Esophagus muscularis mucosa (tissue), 4 donors: ENCODE measurements around the gene FAM110A. TPM values are rescaled to one million over a fixed set of nuclear protein-coding genes. Genes with fewer than 3 reads are reported as not detected.

Experiments
- DNase-seq: peaks from one replicate; pipeline ENCODE4 v3.0.0-alpha.2; 2017; ENCODE audit errors: extremely low spot score
- H3K27ac ChIP-seq, 4 donors: fragments of 200-600 bp; sonication (generic); replicated peaks in 1 of 4; 1 replicate in 3 of 4; 2 replicates in 1 of 4; pipeline ENCODE4 v1.5.1; 2016 to 2019; ENCODE audit warnings: mild to moderate bottlenecking in 1 of 4
- H3K27me3 ChIP-seq, 4 donors: fragments of 200-600 bp; sonication (generic); one replicate each; pipeline versions ENCODE4 v1.5.1 to v1.6.0; 2016 to 2019
- H3K36me3 ChIP-seq, 4 donors: fragments of 200-600 bp; sonication (generic); one replicate each; pipeline ENCODE4 v1.5.1; 2016 to 2019
- H3K4me1 ChIP-seq, 4 donors: fragments of 200-600 bp; sonication (generic); one replicate each; pipeline ENCODE4 v1.5.1; 2016 to 2019
- H3K4me3 ChIP-seq, 4 donors: fragments of 200-600 bp; sonication (generic); 1 replicate in 2 of 4; 2 replicates in 2 of 4; pipeline ENCODE4 v1.5.1; 2016 to 2019; ENCODE audit warnings: mild to moderate bottlenecking in 4 of 4, moderate library complexity in 1 of 4
- H3K9me3 ChIP-seq, 4 donors: fragments of 200-600 bp; sonication (generic); 1 replicate in 3 of 4; 2 replicates in 1 of 4; pipeline ENCODE4 v1.5.1; 2016 to 2019
- CTCF ChIP-seq, 3 experiments: fragments of 200-600 bp in 2 of 3; fragments of 450-650 bp in 1 of 3; sonication (generic) in 2 of 3; IDR thresholded peaks; one replicate each; pipeline ENCODE4 v1.5.1; 2017 to 2019; ENCODE audit warnings: antibody characterized with exemption in 3 of 3, mild to moderate bottlenecking in 2 of 3, moderate library complexity in 1 of 3
- EP300 ChIP-seq: sonication (generic); formaldehyde crosslinking; IDR thresholded peaks from one replicate; pipeline ENCODE4 v1.6.1; 2017; ENCODE audit warnings: antibody characterized with exemption
- POLR2A ChIP-seq: fragments of 450-650 bp; IDR thresholded peaks from one replicate; pipeline ENCODE4 v1.6.1; 2017; ENCODE audit warnings: antibody characterized with exemption, moderate library complexity, mild to moderate bottlenecking, low read depth
- POLR2AphosphoS5 ChIP-seq, 2 donors: sonication (generic); formaldehyde crosslinking; IDR thresholded peaks; one replicate each; pipeline ENCODE4 v1.6.1; 2017; ENCODE audit warnings: antibody characterized with exemption in 2 of 2
- WGBS: methylation state at CpG from one replicate; pipeline ENCODE4 v1.1.5; 2018; 5-methylcytosine and 5-hydroxymethylcytosine counted together
- intact Hi-C: fragments of 100-400 bp; cut with DNase I; formaldehyde crosslinking; loops from one replicate; pipeline ENCODE4 v1.15.1; 2023
- total RNA-seq, 4 donors: library from RNA; depleted of rRNA; stranded (reverse); fragments of >200 nt; gene quantifications; one replicate each; pipeline versions ENCODE4 v1.1.0 to v1.2.1, GENCODE V29; 2016

FAM110A gene
- total RNA-seq, 4 donors from 2014 or later, result 2.0 to 4.4 (median 3.2) TPM

- TF ChIP-seq POLR2A (no peak), CTCF (IDR thresholded peaks at IDR 0.05) (no peak), EP300 (no peak), POLR2AphosphoS5 (IDR thresholded peaks at IDR 0.05) (no peak)
- H3K9me3 ChIP-seq, result peaks cover 0 to 3% (median 0%) of the 10 kb centered on the region in 4 donors
- no peak overlapping the region for H3K4me3 ChIP-seq
- no peaks in the 10 kb centered on the region for H3K27me3 ChIP-seq
- H3K27ac ChIP-seq, result no peak overlapping the region
- WGBS, result 94% methylated on average over 2 of the region's 2 CpGs
- no peaks in the 10 kb centered on the region for H3K4me1 ChIP-seq
- intact Hi-C loops, result no loop called here
- no peak for DNase-seq
- no peaks in the 10 kb centered on the region for H3K36me3 ChIP-seq
These were observed 27.4 kb downstream of the FAM110A start for GRCh38 chr20:860891-861290.

GRCh38 chr20:865440-865839 is 31.9 kb downstream of the FAM110A start:
- TF ChIP-seq POLR2A, result no peak
- TF ChIP-seq POLR2AphosphoS5 (IDR thresholded peaks at IDR 0.05), result no peak
- TF ChIP-seq EP300, result no peak
- no peak for TF ChIP-seq CTCF (IDR thresholded peaks at IDR 0.05)
- H3K27ac ChIP-seq, result no peak overlapping the region
- H3K4me1 ChIP-seq, result no peaks in the 10 kb centered on the region
- H3K4me3 ChIP-seq, result no peak overlapping the region
- H3K9me3 ChIP-seq, result peaks cover 0 to 3% (median 0%) of the 10 kb centered on the region in 4 donors
- intact Hi-C loops, result no loop called here
- H3K27me3 ChIP-seq, result peaks cover 0 to 14% (median 0%) of the 10 kb centered on the region in 4 donors
- H3K36me3 ChIP-seq, result no peaks in the 10 kb centered on the region
- DNase-seq, result no peak
- WGBS, result 83% methylated on average over 1 of the region's 1 CpG

- no peak overlapping the region for H3K4me3 ChIP-seq
- intact Hi-C loops, result no loop called here
- H3K4me1 ChIP-seq, result no peaks in the 10 kb centered on the region
- TF ChIP-seq CTCF (IDR thresholded peaks at IDR 0.05) (no peak), POLR2AphosphoS5 (IDR thresholded peaks at IDR 0.05) (no peak), EP300 (no peak), POLR2A (no peak)
- no peak for DNase-seq
- 88% methylated on average over 9 of the region's 9 CpGs for WGBS
- H3K36me3 ChIP-seq, result no peaks in the 10 kb centered on the region
- H3K27ac ChIP-seq, result no peak overlapping the region
- peaks cover 0 to 41% (median 0%) of the 10 kb centered on the region in 4 donors for H3K27me3 ChIP-seq
- H3K9me3 ChIP-seq, result peaks cover 0 to 3% (median 0%) of the 10 kb centered on the region in 4 donors
These were observed 34.8 kb downstream of the FAM110A start for GRCh38 chr20:868279-868678.

- no peak for TF ChIP-seq EP300
- TF ChIP-seq POLR2AphosphoS5 (IDR thresholded peaks at IDR 0.05), result no peak
- TF ChIP-seq CTCF (IDR thresholded peaks at IDR 0.05), result no peak
- no peak for TF ChIP-seq POLR2A
- Histone ChIP-seq H3K4me1 (no peaks in the 10 kb centered on the region), H3K4me3 (no peak overlapping the region), H3K27me3 (peaks cover 0 to 53% (median 0%) of the 10 kb centered on the region in 4 donors), H3K27ac (no peak overlapping the region), H3K36me3 (no peaks in the 10 kb centered on the region), H3K9me3 (peaks cover 0 to 3% (median 0%) of the 10 kb centered on the region in 4 donors)
- 74% methylated on average over 5 of the region's 5 CpGs for WGBS
- intact Hi-C loops, result no loop called here
- DNase-seq, result no peak
These were observed 36.1 kb downstream of the FAM110A start for GRCh38 chr20:869606-870005.

GRCh38 chr20:870758-871157 is 37.2 kb downstream of the FAM110A start:
- H3K36me3 ChIP-seq, result no peaks in the 10 kb centered on the region
- intact Hi-C loops, result no loop called here
- no peaks in the 10 kb centered on the region for H3K4me1 ChIP-seq
- 74% methylated on average over 3 of the region's 3 CpGs for WGBS
- no peak for DNase-seq
- peaks cover 0 to 53% (median 0%) of the 10 kb centered on the region in 4 donors for H3K27me3 ChIP-seq
- H3K9me3 ChIP-seq, result no peaks in the 10 kb centered on the region
- no peak for TF ChIP-seq CTCF (IDR thresholded peaks at IDR 0.05)
- no peak for TF ChIP-seq POLR2AphosphoS5 (IDR thresholded peaks at IDR 0.05)
- TF ChIP-seq EP300, result no peak
- no peak for TF ChIP-seq POLR2A
- H3K4me3 ChIP-seq, result no peak overlapping the region
- H3K27ac ChIP-seq, result no peak overlapping the region
